ENCODE measurements around the gene PPP1R3G. TPM values are rescaled to one million over a fixed set of nuclear protein-coding genes. Genes with fewer than 3 reads are reported as not detected.

The PPP1R3G gene
- total RNA-seq, 2 donors from 2014 or later: 1.5 to 1.7 TPM

- H3K4me3 ChIP-seq: no peak overlapping the region
- intact Hi-C loops (cut with DNase I): no loop called here
- TF ChIP-seq POLR2A (IDR thresholded peaks at IDR 0.05) (no peak), POLR2AphosphoS5 (IDR thresholded peaks at IDR 0.05) (no peak), CTCF (IDR thresholded peaks at IDR 0.05) (no peak)
- DNase-seq (ENCODE audit: low spot score): no peak
- H3K27me3 ChIP-seq (replicated peaks; ENCODE audit: insufficient read depth): no peaks in the 10 kb centered on the region
- no peak overlapping the region for H3K27ac ChIP-seq
- WGBS: 69% methylated on average over 4 of the region's 4 CpGs
- H3K9me3 ChIP-seq: no peaks in the 10 kb centered on the region
- no peaks in the 10 kb centered on the region for H3K36me3 ChIP-seq
- no peaks in the 10 kb centered on the region for H3K4me1 ChIP-seq (replicated peaks)
These were observed 3.2 kb upstream of the PPP1R3G start for GRCh38 chr6:5081955-5082354.

GRCh38 chr6:5082487-5083306, 2.4 kb upstream of the PPP1R3G start:
- no peak for DNase-seq (ENCODE audit: low spot score)
- TF ChIP-seq POLR2AphosphoS5 (IDR thresholded peaks at IDR 0.05) (no peak), POLR2A (IDR thresholded peaks at IDR 0.05) (no peak), CTCF (IDR thresholded peaks at IDR 0.05) (no peak)
- intact Hi-C loops (cut with DNase I): no loop called here
- no peaks in the 10 kb centered on the region for H3K9me3 ChIP-seq
- no peaks in the 10 kb centered on the region for H3K4me1 ChIP-seq (replicated peaks)
- no peaks in the 10 kb centered on the region for H3K27me3 ChIP-seq (replicated peaks; ENCODE audit: insufficient read depth)
- H3K36me3 ChIP-seq: no peaks in the 10 kb centered on the region
- no peak overlapping the region for H3K27ac ChIP-seq
- 66% methylated on average over 12 of the region's 12 CpGs for WGBS
- H3K4me3 ChIP-seq: no peak overlapping the region

- TF ChIP-seq POLR2AphosphoS5 (IDR thresholded peaks at IDR 0.05) (no peak), POLR2A (IDR thresholded peaks at IDR 0.05) (no peak), CTCF (IDR thresholded peaks at IDR 0.05) (no peak)
- Histone ChIP-seq H3K27me3 (replicated peaks; ENCODE audit: insufficient read depth) (no peaks in the 10 kb centered on the region), H3K4me3 (no peak overlapping the region), H3K4me1 (replicated peaks) (no peaks in the 10 kb centered on the region), H3K9me3 (no peaks in the 10 kb centered on the region), H3K27ac (no peak overlapping the region), H3K36me3 (no peaks in the 10 kb centered on the region)
- intact Hi-C loops (cut with DNase I): no loop called here
- 50% methylated on average over 4 of the region's 4 CpGs for WGBS
- DNase-seq (ENCODE audit: low spot score): no peak
These were observed 1.9 kb upstream of the PPP1R3G start for GRCh38 chr6:5083307-5083583.

GRCh38 chr6:5083813-5084359, 1.3 kb upstream of the PPP1R3G start:
- intact Hi-C loops (cut with DNase I): no loop called here
- Histone ChIP-seq H3K4me1 (replicated peaks) (no peaks in the 10 kb centered on the region), H3K27ac (peak overlapping the region; percentile 60 to 78), H3K36me3 (no peaks in the 10 kb centered on the region), H3K4me3 (peak overlapping the region; percentile 46 to 50), H3K27me3 (replicated peaks; ENCODE audit: insufficient read depth) (no peaks in the 10 kb centered on the region), H3K9me3 (no peaks in the 10 kb centered on the region)
- DNase-seq (ENCODE audit: low spot score): no peak
- 57% methylated on average over 17 of the region's 18 CpGs for WGBS
- no peak for TF ChIP-seq POLR2AphosphoS5 (IDR thresholded peaks at IDR 0.05)
- TF ChIP-seq CTCF (IDR thresholded peaks at IDR 0.05): no peak
- no peak for TF ChIP-seq POLR2A (IDR thresholded peaks at IDR 0.05)

- no peak for DNase-seq (ENCODE audit: low spot score)
- H3K4me1 ChIP-seq (replicated peaks): no peaks in the 10 kb centered on the region
- whole genome bisulfite sequencing: under 1% methylated on average over 32 of the region's 57 CpGs
- intact Hi-C loops (cut with DNase I): no loop called here
- H3K9me3 ChIP-seq: no peaks in the 10 kb centered on the region
- peak overlapping the region; percentile 60 to 78 for H3K27ac ChIP-seq
- no peaks in the 10 kb centered on the region for H3K27me3 ChIP-seq (replicated peaks; ENCODE audit: insufficient read depth)
- no peak for TF ChIP-seq POLR2AphosphoS5 (IDR thresholded peaks at IDR 0.05)
- no peak for TF ChIP-seq CTCF (IDR thresholded peaks at IDR 0.05)
- TF ChIP-seq POLR2A (IDR thresholded peaks at IDR 0.05): no peak
- peak overlapping the region; percentile 46 to 50 for H3K4me3 ChIP-seq
- H3K36me3 ChIP-seq: no peaks in the 10 kb centered on the region
These were observed 771 bp upstream of the PPP1R3G start for GRCh38 chr6:5084360-5084780.
